Endodermal cell (in vitro differentiated cells): ENCODE measurements around the gene CDC45. TPM values are rescaled to one million over a fixed set of nuclear protein-coding genes. Genes with fewer than 3 reads are reported as not detected.

Experiments
- DNase-seq: peaks from one replicate; pipeline ENCODE4 v3.0.0-alpha.2; 2017
- H3K27ac ChIP-seq: 2 replicates; pipeline ENCODE4 v1.5.1; 2013; ENCODE audit warnings: mild to moderate bottlenecking, low read depth, low read length, moderate library complexity
- H3K27me3 ChIP-seq: 2 replicates; pipeline ENCODE4 v1.6.1; 2013; ENCODE audit warnings: mild to moderate bottlenecking, low read length, moderate library complexity; ENCODE audit not compliant: insufficient read depth, control insufficient read depth, poor library complexity, severe bottlenecking
- H3K36me3 ChIP-seq: 2 replicates; pipeline ENCODE4 v1.7.0; 2013; ENCODE audit warnings: mild to moderate bottlenecking, low read length, moderate library complexity; ENCODE audit not compliant: control insufficient read depth, insufficient read depth
- H3K4me1 ChIP-seq: one replicate; pipeline ENCODE4 v1.7.0; 2013; ENCODE audit warnings: low read length; ENCODE audit not compliant: control insufficient read depth, insufficient read depth
- H3K4me3 ChIP-seq: 2 replicates; pipeline ENCODE4 v1.5.1; 2013; ENCODE audit warnings: mild to moderate bottlenecking, low read length, moderate library complexity
- H3K9ac ChIP-seq: 2 replicates; pipeline ENCODE4 v1.6.1; 2013; ENCODE audit warnings: mild to moderate bottlenecking, low read length, moderate library complexity; ENCODE audit not compliant: poor library complexity, severe bottlenecking; ENCODE audit errors: extremely low read depth
- H3K9me3 ChIP-seq: 2 replicates; pipeline ENCODE4 v1.6.1; 2013; ENCODE audit warnings: mild to moderate bottlenecking, low read length, moderate library complexity; ENCODE audit not compliant: control insufficient read depth
- H3K27ac Mint-ChIP-seq: 2 replicates; pipeline ENCODE4 v1.8.0; 2020; ENCODE audit warnings: mixed read lengths
- H3K27me3 Mint-ChIP-seq: 2 replicates; pipeline ENCODE4 v1.8.0; 2021; ENCODE audit warnings: mild to moderate bottlenecking, mixed read lengths; ENCODE audit not compliant: insufficient read depth
- H3K36me3 Mint-ChIP-seq: 2 replicates; pipeline ENCODE4 v1.8.0; 2020; ENCODE audit warnings: low read depth, mixed read lengths
- H3K4me1 Mint-ChIP-seq: 2 replicates; pipeline ENCODE4 v1.8.0; 2020; ENCODE audit warnings: mixed read lengths
- H3K4me3 Mint-ChIP-seq: 2 replicates; pipeline ENCODE4 v1.8.0; 2020; ENCODE audit warnings: mild to moderate bottlenecking, moderate library complexity, mixed read lengths
- H3K9me3 Mint-ChIP-seq: 2 replicates; pipeline ENCODE4 v1.8.0; 2020; ENCODE audit warnings: mild to moderate bottlenecking, mixed read lengths
- CTCF ChIP-seq: fragments of 200-600 bp; sonication (generic); conservative IDR thresholded peaks from 2 replicates; pipeline ENCODE4 v1.5.0; 2021; ENCODE audit warnings: antibody characterized with exemption, mild to moderate bottlenecking
- WGBS, 2 experiments: methylation state at CpG; one replicate each; pipeline versions ENCODE4 v1.1.5 to v1.1.7; 2013; ENCODE audit warnings: missing lambda C conversion rate in 2 of 2, mixed read lengths in 1 of 2; ENCODE audit not compliant: insufficient coverage in 1 of 2, insufficient read length in 1 of 2; 5-methylcytosine and 5-hydroxymethylcytosine counted together
- total RNA-seq, 2 donors: library from RNA; stranded (reverse); fragmentation: NEBNext Ultra II Directional in 1 of 2; extraction: Animal tissue kit (Norgen Biotek cat#: 25700) in 1 of 2; gene quantifications; 2 replicates in 1 of 2; 3 replicates in 1 of 2; pipeline ENCODE4 v1.2.1, GENCODE V29; 2021

CDC45 gene
- total RNA-seq, 2 donors from 2014 or later, result 30.3 to 31.2 TPM

- peaks cover 57% of the 10 kb centered on the region for H3K36me3 Mint-ChIP-seq
- H3K4me1 Mint-ChIP-seq, result peaks cover 24% of the 10 kb centered on the region
- H3K4me3 Mint-ChIP-seq, result no peak overlapping the region
- H3K27me3 Mint-ChIP-seq, result no peaks in the 10 kb centered on the region
- no peak for DNase-seq
- H3K27me3 ChIP-seq, result no peaks in the 10 kb centered on the region
- no peak overlapping the region for H3K27ac Mint-ChIP-seq
- H3K9ac ChIP-seq, result no peak overlapping the region
- peaks cover 68% of the 10 kb centered on the region for H3K36me3 ChIP-seq
- H3K9me3 ChIP-seq, result no peaks in the 10 kb centered on the region
- H3K4me3 ChIP-seq, result no peak overlapping the region
- TF ChIP-seq CTCF, result no peak
- H3K4me1 ChIP-seq, result peaks cover 7% of the 10 kb centered on the region
- H3K9me3 Mint-ChIP-seq, result no peaks in the 10 kb centered on the region
- H3K27ac ChIP-seq, result no peak overlapping the region
- 91 to 100% methylated on average over 1 to 2 of the region's 2 CpGs for WGBS, 2 experiments
Observed at GRCh38 chr22:19449422-19449767, 30.3 kb upstream of the CDC45 start.

GRCh38 chr22:19450363-19451175 is 29.2 kb upstream of the CDC45 start:
- peaks cover 58% of the 10 kb centered on the region for H3K36me3 Mint-ChIP-seq
- Histone ChIP-seq H3K4me3 (no peak overlapping the region), H3K36me3 (peaks cover 75% of the 10 kb centered on the region), H3K4me1 (no peaks in the 10 kb centered on the region), H3K27ac (no peak overlapping the region), H3K9ac (no peak overlapping the region), H3K9me3 (no peaks in the 10 kb centered on the region), H3K27me3 (no peaks in the 10 kb centered on the region)
- H3K27me3 Mint-ChIP-seq, result no peaks in the 10 kb centered on the region
- no peak for TF ChIP-seq CTCF
- DNase-seq, result no peak
- no peak overlapping the region for H3K27ac Mint-ChIP-seq
- WGBS, 2 experiments, result 88 to 100% methylated on average over 3 to 8 of the region's 8 CpGs
- no peaks in the 10 kb centered on the region for H3K9me3 Mint-ChIP-seq
- H3K4me1 Mint-ChIP-seq, result peaks cover 17% of the 10 kb centered on the region
- H3K4me3 Mint-ChIP-seq, result no peak overlapping the region

GRCh38 chr22:19451570-19451969 is 28.1 kb upstream of the CDC45 start:
- Mint-ChIP-seq H3K27me3 (no peaks in the 10 kb centered on the region), H3K4me1 (peaks cover 12% of the 10 kb centered on the region), H3K27ac (no peak overlapping the region), H3K36me3 (peaks cover 63% of the 10 kb centered on the region), H3K9me3 (no peaks in the 10 kb centered on the region), H3K4me3 (no peak overlapping the region)
- Histone ChIP-seq H3K36me3 (peaks cover 77% of the 10 kb centered on the region), H3K4me1 (no peaks in the 10 kb centered on the region), H3K4me3 (no peak overlapping the region), H3K9me3 (no peaks in the 10 kb centered on the region), H3K9ac (no peak overlapping the region), H3K27me3 (no peaks in the 10 kb centered on the region), H3K27ac (no peak overlapping the region)
- TF ChIP-seq CTCF, result no peak
- no peak for DNase-seq
- WGBS, 2 experiments, result 99 to 100% methylated on average over 3 to 4 of the region's 4 CpGs
